ENCODE measurements around the gene OR10AD1. TPM values are rescaled to one million over a fixed set of nuclear protein-coding genes. Genes with fewer than 3 reads are reported as not detected.
"Not testable (repeated sequence)": the region's sequence is repeated elsewhere in the genome, so short reads cannot be mapped to it uniquely, and the experiment has no call there.

OR10AD1 gene
- total RNA-seq, 2 experiments from 2014 or later: not detected

DNA sequence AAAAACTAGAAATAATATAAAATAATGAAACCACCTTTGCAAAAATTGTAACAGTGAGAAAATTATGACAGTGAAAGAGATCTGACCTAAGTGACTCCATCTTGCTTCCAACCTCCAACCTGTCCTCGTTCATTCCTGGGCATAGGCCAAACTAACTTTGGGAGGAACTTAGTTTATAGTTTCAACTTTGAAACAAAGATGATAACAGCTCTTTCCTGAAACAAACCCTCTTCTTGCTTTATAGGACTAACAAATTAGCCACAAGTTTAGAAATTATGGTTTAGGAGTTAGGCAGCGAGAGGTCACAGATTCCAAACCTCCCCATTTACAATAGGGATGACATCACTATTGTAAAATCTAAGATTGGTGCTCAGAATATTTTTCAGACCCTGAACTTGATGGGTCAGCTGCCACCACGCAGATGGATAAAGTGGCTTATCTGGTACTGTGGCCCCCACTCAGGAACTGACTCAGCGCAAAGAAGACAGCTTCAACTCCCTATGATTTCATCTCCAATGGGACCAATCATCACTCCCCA lies 32.8 kb upstream of the OR10AD1 start:
- Histone ChIP-seq H3K36me3 (ENCODE audit: insufficient read depth, low read length) (no peaks in the 10 kb centered on the region), H2AFZ (ENCODE audit: low read length) (no peak overlapping the region), H3K4me2 (ENCODE audit: low read length) (no peak overlapping the region), H3K9me3 (ENCODE audit: low read length) (no peaks in the 10 kb centered on the region), H3K4me1 (ENCODE audit: insufficient read depth, low read length, poor library complexity, severe bottlenecking) (no peaks in the 10 kb centered on the region), H3K27ac (ENCODE audit: low read depth, low read length, poor library complexity, severe bottlenecking) (no peak overlapping the region), H3K4me3 (ENCODE audit: low read depth, low read length, poor library complexity, severe bottlenecking) (no peak overlapping the region), H3K9me2 (ENCODE audit: insufficient read depth, low read length) (no peaks in the 10 kb centered on the region), H4K20me1 (ENCODE audit: insufficient read depth, low read length) (no peaks in the 10 kb centered on the region), H3K79me2 (ENCODE audit: insufficient read depth, low read depth, low read length) (no peaks in the 10 kb centered on the region)
- no peak for TF ChIP-seq EZH2phosphoT487 (IDR thresholded peaks at IDR 0.05; ENCODE audit: borderline replicate concordance, low read depth, low read length)
- TF ChIP-seq, protein P1, sequence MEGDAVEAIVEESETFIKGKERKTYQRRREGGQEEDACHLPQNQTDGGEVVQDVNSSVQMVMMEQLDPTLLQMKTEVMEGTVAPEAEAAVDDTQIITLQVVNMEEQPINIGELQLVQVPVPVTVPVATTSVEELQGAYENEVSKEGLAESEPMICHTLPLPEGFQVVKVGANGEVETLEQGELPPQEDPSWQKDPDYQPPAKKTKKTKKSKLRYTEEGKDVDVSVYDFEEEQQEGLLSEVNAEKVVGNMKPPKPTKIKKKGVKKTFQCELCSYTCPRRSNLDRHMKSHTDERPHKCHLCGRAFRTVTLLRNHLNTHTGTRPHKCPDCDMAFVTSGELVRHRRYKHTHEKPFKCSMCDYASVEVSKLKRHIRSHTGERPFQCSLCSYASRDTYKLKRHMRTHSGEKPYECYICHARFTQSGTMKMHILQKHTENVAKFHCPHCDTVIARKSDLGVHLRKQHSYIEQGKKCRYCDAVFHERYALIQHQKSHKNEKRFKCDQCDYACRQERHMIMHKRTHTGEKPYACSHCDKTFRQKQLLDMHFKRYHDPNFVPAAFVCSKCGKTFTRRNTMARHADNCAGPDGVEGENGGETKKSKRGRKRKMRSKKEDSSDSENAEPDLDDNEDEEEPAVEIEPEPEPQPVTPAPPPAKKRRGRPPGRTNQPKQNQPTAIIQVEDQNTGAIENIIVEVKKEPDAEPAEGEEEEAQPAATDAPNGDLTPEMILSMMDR (conservative IDR thresholded peaks at IDR 0.05; ENCODE audit: low read length): no peak
- POLR2A ChIA-PET: no interaction called here
- no TSS peak for BruUV-seq (replicated peaks)
- intact Hi-C loops (cut with micrococcal nuclease; ENCODE audit: unreplicated experiment): no loop called here
- DNase-seq (ENCODE audit: low spot score): no peak
- CTCF ChIA-PET (ENCODE audit: unreplicated experiment): no interaction called here

DNA sequence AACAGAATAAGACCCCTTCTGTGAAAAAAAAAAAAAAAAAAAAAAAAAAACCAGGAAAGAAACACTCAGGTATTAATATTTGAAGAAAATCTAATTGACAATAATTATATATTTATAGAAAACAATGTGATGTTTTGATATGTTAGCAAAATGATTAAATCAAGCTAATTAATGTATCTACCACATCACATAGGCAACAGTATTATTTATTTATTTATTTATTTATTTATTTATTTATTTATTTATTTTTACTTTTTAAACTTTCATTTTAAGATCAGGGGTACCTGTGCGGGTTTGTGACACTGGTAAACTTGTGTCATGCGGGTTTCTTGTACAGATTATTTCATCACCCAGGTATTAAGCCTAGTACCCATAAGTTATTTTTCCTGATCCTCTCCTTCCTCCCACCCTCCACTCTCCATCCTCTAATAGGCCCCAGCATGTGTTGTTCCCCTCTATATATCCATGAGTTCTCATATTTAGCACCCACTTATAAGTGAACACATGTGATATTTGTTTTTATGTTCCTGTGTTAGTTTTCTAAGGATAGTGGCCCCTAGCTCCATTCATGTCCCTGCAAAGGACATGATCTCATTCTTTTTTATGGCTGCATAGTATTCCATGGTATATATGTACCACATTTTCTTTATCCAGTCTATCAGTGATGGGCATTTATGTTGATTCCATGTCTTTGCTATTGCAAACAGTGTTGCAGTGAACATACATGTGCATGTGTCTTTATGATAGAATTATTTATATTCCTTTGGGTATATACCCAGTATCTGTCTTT lies 28.3 kb upstream of the OR10AD1 start:
- H3K9me3 ChIP-seq (ENCODE audit: low read length); H3K36me3 ChIP-seq (ENCODE audit: insufficient read depth, low read length); H3K27ac ChIP-seq (ENCODE audit: low read depth, low read length, poor library complexity, severe bottlenecking); CTCF ChIA-PET (ENCODE audit: unreplicated experiment); H3K9me2 ChIP-seq (ENCODE audit: insufficient read depth, low read length); H3K4me2 ChIP-seq (ENCODE audit: low read length); H3K4me1 ChIP-seq (ENCODE audit: insufficient read depth, low read length, poor library complexity, severe bottlenecking); DNase-seq (ENCODE audit: low spot score); H3K79me2 ChIP-seq (ENCODE audit: insufficient read depth, low read depth, low read length); H2AFZ ChIP-seq (ENCODE audit: low read length); H4K20me1 ChIP-seq (ENCODE audit: insufficient read depth, low read length); BruUV-seq (replicated peaks); intact Hi-C loops (cut with micrococcal nuclease; ENCODE audit: unreplicated experiment); H3K4me3 ChIP-seq (ENCODE audit: low read depth, low read length, poor library complexity, severe bottlenecking): not testable (repeated sequence)
- POLR2A ChIA-PET: interaction anchor here (0.5 to 1.2 kb wide), 6 partner anchors 8 to 1097 kb away, joined by 3 to 6 read pairs (median 3); no protein-coding TSS in a partner anchor

DNA sequence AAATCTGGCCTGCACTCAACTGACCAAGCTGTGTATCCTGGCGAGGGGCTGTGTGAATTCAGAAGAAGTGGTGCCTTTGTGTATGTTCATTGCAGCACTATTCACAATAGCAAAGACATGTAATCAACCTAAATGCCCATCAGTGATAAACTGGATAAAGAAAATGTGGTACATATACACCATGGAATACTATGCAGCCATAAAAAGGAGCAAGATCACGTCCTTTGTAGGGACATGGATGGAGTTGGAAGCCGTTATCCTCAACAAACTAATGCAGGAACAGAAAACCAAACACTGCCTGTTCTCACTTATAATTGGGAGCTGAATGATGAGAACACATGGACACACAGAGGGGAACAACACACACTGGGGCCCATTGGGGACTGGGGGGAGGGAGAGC lies 21.4 kb upstream of the OR10AD1 start:
- intact Hi-C loops (cut with micrococcal nuclease; ENCODE audit: unreplicated experiment); H2AFZ ChIP-seq (ENCODE audit: low read length); DNase-seq (ENCODE audit: low spot score); H3K27ac ChIP-seq (ENCODE audit: low read depth, low read length, poor library complexity, severe bottlenecking); BruUV-seq (replicated peaks); H3K4me3 ChIP-seq (ENCODE audit: low read depth, low read length, poor library complexity, severe bottlenecking); H3K4me1 ChIP-seq (ENCODE audit: insufficient read depth, low read length, poor library complexity, severe bottlenecking); CTCF ChIA-PET (ENCODE audit: unreplicated experiment); H3K36me3 ChIP-seq (ENCODE audit: insufficient read depth, low read length); H3K9me2 ChIP-seq (ENCODE audit: insufficient read depth, low read length); H4K20me1 ChIP-seq (ENCODE audit: insufficient read depth, low read length); H3K79me2 ChIP-seq (ENCODE audit: insufficient read depth, low read depth, low read length); H3K9me3 ChIP-seq (ENCODE audit: low read length); H3K4me2 ChIP-seq (ENCODE audit: low read length): not testable (repeated sequence)
- POLR2A ChIA-PET: interaction anchor here (0.6 kb wide), 1 partner anchor 16 kb away, joined by 3 read pairs; no protein-coding TSS in a partner anchor
